Thymus (tissue), 11 donors: ENCODE results near the gene PROM2. TPM values are rescaled to one million over a fixed set of nuclear protein-coding genes. Genes with fewer than 3 reads are reported as not detected.

ENCODE experiments used
- DNase-seq, 9 donors: peaks; one replicate each; pipeline ENCODE4 v3.0.0-alpha.2; 2013; ENCODE audit warnings: low spot score in 9 of 9, low read depth in 6 of 9, missing footprints in 1 of 9
- H3K27ac ChIP-seq, 2 donors: one replicate each; pipeline ENCODE4 v1.5.1; 2013; ENCODE audit warnings: control low read depth in 1 of 2, low read depth in 1 of 2, low read length in 1 of 2, mild to moderate bottlenecking in 1 of 2, moderate library complexity in 1 of 2
- H3K27me3 ChIP-seq, 2 donors: one replicate each; pipeline ENCODE4 v1.5.1; 2013; ENCODE audit warnings: low read length in 1 of 2; ENCODE audit not compliant: control insufficient read depth in 2 of 2, insufficient read depth in 1 of 2
- H3K36me3 ChIP-seq, 2 donors: one replicate each; pipeline ENCODE4 v1.5.1; 2013; ENCODE audit warnings: low read length in 1 of 2, mild to moderate bottlenecking in 1 of 2, moderate library complexity in 1 of 2; ENCODE audit not compliant: control insufficient read depth in 2 of 2, insufficient read depth in 2 of 2
- H3K4me1 ChIP-seq, 2 donors: one replicate each; pipeline ENCODE4 v1.5.1; 2013; ENCODE audit warnings: low read length in 2 of 2; ENCODE audit not compliant: control insufficient read depth in 2 of 2, insufficient read depth in 2 of 2
- H3K4me3 ChIP-seq, 2 donors: one replicate each; pipeline ENCODE4 v1.5.1; 2013; ENCODE audit warnings: low read length in 2 of 2, control low read depth in 1 of 2, mild to moderate bottlenecking in 1 of 2
- H3K9me3 ChIP-seq, 2 donors: one replicate each; pipeline ENCODE4 v1.5.1; 2013; ENCODE audit warnings: low read length in 1 of 2, mild to moderate bottlenecking in 1 of 2; ENCODE audit not compliant: control insufficient read depth in 2 of 2, insufficient read depth in 1 of 2
- WGBS: extraction: QIAGEN DNeasy Blood & Tissue Kit; methylation state at CpG from one replicate; pipeline ENCODE4 v1.1.7; 2013; 5-methylcytosine and 5-hydroxymethylcytosine counted together
- polyA plus RNA-seq: library from polyadenylated mRNA; stranded (reverse); fragments of 200-250 nt; gene quantifications from one replicate; pipeline ENCODE4 v1.2.3, GENCODE V29; 2013
- total RNA-seq: library from RNA; stranded (reverse); fragments of 120-200 nt; gene quantifications from one replicate; pipeline ENCODE4 v1.2.4, GENCODE V29; 2013
- donor health status: healthy.

The PROM2 gene
- total and polyA plus RNA-seq, 2 donors: 2.3 to 4.3 TPM

DNA sequence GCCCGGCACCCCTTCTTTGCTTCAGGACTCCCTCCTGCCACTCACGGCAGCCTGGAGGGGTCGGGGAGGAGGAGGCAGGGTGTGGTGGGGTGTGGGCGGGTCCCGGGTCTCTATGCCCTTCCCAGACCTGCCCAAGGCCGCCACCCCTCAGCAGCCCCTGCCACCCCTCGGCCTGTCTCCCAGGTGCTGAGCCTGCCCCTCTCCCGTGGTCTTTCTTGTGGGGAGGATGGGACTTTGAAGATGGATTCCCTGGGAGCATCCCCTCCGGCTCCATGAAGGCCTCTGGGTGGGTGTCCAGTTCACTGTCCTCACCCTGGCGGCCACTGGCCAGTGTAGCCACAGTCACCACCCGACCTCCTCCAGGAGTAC, 46.1 kb downstream of the PROM2 start:
- H3K36me3 ChIP-seq: no peaks in the 10 kb centered on the region

DNA sequence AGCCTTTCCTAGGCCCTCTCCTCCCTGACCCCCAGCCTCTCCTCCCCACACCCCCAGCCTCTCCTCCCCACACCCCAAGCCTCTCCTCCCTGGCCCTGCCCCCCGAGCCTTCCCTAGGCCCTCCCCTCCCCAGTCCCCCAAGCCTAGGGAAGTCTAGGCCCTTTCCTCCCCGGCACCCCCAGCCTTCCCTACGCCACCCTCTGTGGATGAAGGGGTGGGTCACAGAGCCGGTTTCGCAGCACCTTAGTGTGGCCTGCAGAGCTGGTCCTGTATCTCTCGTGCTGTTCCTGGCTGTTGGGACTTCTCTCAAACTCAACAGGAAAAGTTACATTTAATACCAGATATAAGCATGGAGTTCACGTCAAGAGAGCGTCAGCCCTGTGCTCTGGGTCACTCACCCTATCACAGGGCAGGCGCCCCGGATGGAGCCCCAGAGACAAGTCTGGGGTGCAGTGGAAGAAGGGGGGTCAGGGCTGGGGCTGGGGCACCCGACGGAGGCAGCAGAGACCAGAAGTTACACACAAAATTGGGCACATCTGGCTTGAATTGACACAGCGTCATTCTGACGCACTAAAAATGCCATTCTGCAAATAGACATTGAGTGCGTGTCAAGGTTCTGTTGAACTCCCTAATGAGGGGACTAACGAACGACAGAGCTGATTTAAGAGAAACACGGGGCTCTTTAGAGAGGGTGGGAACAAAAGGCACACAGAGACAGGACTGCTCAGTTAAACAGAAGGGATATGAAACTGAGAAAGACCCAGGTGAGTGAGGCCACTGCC, 46.9 kb downstream of the PROM2 start:
- WGBS: 94% methylated on average over 18 of the region's 18 CpGs
- Histone ChIP-seq H3K4me3 (no peak overlapping the region), H3K9me3 (no peaks in the 10 kb centered on the region), H3K36me3 (no peaks in the 10 kb centered on the region), H3K4me1 (no peaks in the 10 kb centered on the region), H3K27me3 (no peaks in the 10 kb centered on the region), H3K27ac (no peak overlapping the region)
- no peak for DNase-seq

More for the DNA sequence above, 46.1 kb downstream of the PROM2 start:
- WGBS: 93% methylated on average over 11 of the region's 11 CpGs
- no peak overlapping the region for H3K4me3 ChIP-seq
- H3K27ac ChIP-seq: no peak overlapping the region
- no peak for DNase-seq
- H3K4me1 ChIP-seq: no peaks in the 10 kb centered on the region
- H3K9me3 ChIP-seq: no peaks in the 10 kb centered on the region
- H3K27me3 ChIP-seq: no peaks in the 10 kb centered on the region

- no peaks in the 10 kb centered on the region for H3K9me3 ChIP-seq
- 85% methylated on average over 26 of the region's 26 CpGs for whole genome bisulfite sequencing
- H3K27me3 ChIP-seq: no peaks in the 10 kb centered on the region
- no peaks in the 10 kb centered on the region for H3K4me1 ChIP-seq
- H3K27ac ChIP-seq: no peak overlapping the region
- no peak for DNase-seq
- no peaks in the 10 kb centered on the region for H3K36me3 ChIP-seq
- no peak overlapping the region for H3K4me3 ChIP-seq
Observed at GRCh38 chr2:95323347-95324155, 49.3 kb downstream of the PROM2 start.

DNA sequence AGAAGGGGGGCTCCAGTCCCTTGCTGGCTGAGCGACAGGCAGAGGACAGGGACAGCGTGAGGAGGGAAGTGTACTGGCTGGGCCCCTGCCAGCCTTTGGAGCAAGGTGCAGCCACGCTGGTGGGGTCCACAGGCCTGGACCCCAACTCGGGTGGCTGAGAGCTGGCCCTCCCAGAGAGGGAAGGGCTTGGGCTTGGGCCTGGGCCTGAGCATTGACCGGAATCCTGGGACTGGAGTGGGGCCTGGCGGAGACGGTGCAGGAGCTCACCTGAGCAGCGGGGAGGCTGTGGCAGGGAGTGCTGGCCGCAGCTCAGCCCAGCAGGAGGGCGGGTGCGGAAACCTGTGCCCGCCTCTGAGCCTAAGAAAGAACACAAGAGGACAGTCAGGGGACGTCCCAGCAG, 50.8 kb downstream of the PROM2 start:
- Histone ChIP-seq H3K4me3 (no peak overlapping the region), H3K4me1 (no peaks in the 10 kb centered on the region), H3K27ac (no peak overlapping the region), H3K36me3 (no peaks in the 10 kb centered on the region), H3K27me3 (no peaks in the 10 kb centered on the region), H3K9me3 (no peaks in the 10 kb centered on the region)
- 96% methylated on average over 13 of the region's 13 CpGs for WGBS
- no peak for DNase-seq

- H3K27ac ChIP-seq: no peak overlapping the region
- 98% methylated on average over 10 of the region's 10 CpGs for WGBS
- H3K27me3 ChIP-seq: peaks cover 0 to under 1% of the 10 kb centered on the region in 2 donors
- H3K9me3 ChIP-seq: no peaks in the 10 kb centered on the region
- no peak overlapping the region for H3K4me3 ChIP-seq
- no peak for DNase-seq
- H3K36me3 ChIP-seq: no peaks in the 10 kb centered on the region
- H3K4me1 ChIP-seq: no peaks in the 10 kb centered on the region
Observed at GRCh38 chr2:95325590-95326432, 51.6 kb downstream of the PROM2 start.

DNA sequence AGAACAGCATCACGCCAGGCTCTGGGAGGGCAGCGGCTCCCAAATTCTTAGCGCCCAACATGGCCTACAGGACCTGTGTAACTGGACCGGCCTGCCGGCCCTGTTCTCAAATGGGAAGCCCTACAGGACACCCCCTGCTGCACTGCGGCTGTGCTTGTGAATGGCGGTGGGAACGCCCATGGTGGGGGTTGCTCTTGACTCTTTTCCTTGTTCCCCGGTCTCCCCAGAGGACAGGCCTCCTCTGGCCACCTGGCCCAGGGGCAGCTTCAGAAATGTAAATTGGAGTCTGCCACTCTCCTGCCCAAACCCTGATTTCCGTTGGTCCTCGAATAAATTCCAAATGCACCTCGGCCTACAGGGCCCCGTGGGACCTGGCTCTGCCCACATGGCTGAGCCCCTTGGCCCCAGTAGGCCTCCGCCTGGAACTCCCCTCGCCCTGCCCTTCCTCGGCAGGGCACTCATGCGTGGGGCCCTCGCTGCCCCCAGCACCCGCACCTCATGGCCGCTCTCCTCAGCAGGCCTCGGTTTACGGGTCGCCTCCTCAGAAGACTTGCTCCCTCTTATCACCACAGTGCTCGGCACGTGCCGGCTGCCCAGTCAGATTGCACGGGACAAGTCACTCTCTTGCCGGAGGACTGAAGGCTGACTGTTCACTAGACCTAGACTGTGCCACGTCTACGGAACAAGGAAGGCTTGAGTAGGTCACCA, 52.3 kb downstream of the PROM2 start:
- Histone ChIP-seq H3K27me3 (peaks cover 0 to 2% of the 10 kb centered on the region in 2 donors), H3K4me3 (no peak overlapping the region), H3K36me3 (no peaks in the 10 kb centered on the region), H3K4me1 (no peaks in the 10 kb centered on the region), H3K27ac (no peak overlapping the region), H3K9me3 (no peaks in the 10 kb centered on the region)
- 96% methylated on average over 30 of the region's 30 CpGs for WGBS
- no peak for DNase-seq

DNA sequence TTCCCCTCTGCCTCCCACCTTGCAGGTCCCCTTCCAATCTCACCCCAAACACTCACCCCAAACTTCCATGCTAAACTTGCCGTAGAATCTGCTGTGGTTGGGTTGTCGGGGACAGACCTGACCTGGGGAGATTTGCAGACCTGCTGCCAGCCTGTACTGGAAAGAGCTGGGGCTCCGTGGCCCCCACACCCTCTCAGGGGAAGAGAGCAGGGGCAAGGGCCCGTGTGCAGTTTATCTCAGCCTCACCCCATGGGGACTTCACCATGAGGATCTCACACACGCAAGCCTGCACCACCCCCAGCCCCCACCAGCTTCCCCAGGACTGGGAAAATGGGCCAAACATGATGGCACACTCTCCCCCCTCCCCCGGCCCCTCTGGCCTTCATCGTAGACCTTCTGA, 53.6 kb downstream of the PROM2 start:
- no peaks in the 10 kb centered on the region for H3K36me3 ChIP-seq
- H3K9me3 ChIP-seq: no peaks in the 10 kb centered on the region
- 89% methylated on average over 7 of the region's 7 CpGs for WGBS
- no peak for DNase-seq
- peaks cover 0 to 2% of the 10 kb centered on the region in 2 donors for H3K27me3 ChIP-seq
- no peak overlapping the region for H3K4me3 ChIP-seq
- no peak overlapping the region for H3K27ac ChIP-seq
- H3K4me1 ChIP-seq: peaks cover 0 to 1% of the 10 kb centered on the region in 2 donors

DNA sequence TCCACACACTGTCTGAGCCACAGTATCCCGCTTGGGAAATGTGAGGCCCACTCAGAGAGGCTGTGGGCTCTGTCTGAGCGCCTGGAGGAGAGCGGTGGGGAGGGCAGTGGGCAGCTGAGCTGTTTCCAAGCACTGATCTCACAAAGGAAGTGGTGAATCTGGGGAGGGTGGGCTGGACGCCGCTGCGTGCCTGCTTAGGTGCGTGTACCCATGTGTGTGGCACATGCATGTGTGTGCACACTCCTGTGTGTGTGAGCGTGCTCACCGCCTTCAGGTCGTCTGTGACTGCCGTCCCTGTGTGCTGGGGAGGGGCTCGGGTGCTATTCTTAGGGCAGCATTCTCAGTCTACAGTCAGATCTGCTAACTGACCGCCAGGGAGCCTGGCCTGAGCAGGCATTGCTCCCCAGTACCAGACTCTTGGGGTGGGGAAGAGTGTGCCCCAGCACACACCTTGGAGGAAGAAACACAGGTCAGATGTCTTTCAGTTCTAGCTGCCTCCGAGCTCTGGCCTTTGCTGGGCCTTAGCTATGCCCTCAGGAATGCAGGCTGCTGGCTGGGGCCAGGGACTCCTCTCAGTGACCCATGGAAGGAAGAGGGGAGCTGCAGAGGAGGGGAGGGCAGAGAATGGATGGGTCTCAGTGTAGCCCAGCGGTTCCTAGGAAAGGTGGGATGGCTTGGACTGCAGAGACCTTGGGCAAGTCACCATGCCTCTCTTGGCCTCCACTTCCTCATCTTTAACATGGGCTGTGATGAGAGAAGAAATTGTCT, 54.3 kb downstream of the PROM2 start:
- H3K4me3 ChIP-seq: no peak overlapping the region
- no peaks in the 10 kb centered on the region for H3K9me3 ChIP-seq
- DNase-seq: no peak
- peaks cover 0 to 2% of the 10 kb centered on the region in 2 donors for H3K27me3 ChIP-seq
- WGBS: 90% methylated on average over 15 of the region's 15 CpGs
- no peaks in the 10 kb centered on the region for H3K36me3 ChIP-seq
- no peak overlapping the region for H3K27ac ChIP-seq
- peaks cover 0 to 7% of the 10 kb centered on the region in 2 donors for H3K4me1 ChIP-seq
